BJ (cell line): ENCODE measurements around the gene DSG2. TPM values are rescaled to one million over a fixed set of nuclear protein-coding genes. Genes with fewer than 3 reads are reported as not detected.
A peak's percentile ranks its signal among the peaks of the same experiment; 100 is the strongest.

Experiments used
- CTCF ChIA-PET: fragments of 350-600 bp; formaldehyde crosslinking; extraction: SDS; loops from one replicate; lab custom pipeline; 2021; ENCODE audit warnings: antibody characterized with exemption, inconsistent platforms; lab: Yijun Ruan, JAX
- POLR2A ChIA-PET: fragments of 300-600 bp; sonication (Branson Sonifier 250); formaldehyde crosslinking; extraction: SDS; loops from one replicate; lab custom pipeline; 2021; ENCODE audit warnings: antibody characterized with exemption; lab: Charles Lee
- DNase-seq: peaks from one replicate; pipeline ENCODE4 v3.0.0-alpha.2; 2011; ENCODE audit warnings: low read depth
- H3K27me3 ChIP-seq: 2 replicates; pipeline ENCODE4 v1.6.0; 2011; ENCODE audit warnings: low read length; ENCODE audit not compliant: control insufficient read depth, insufficient read depth
- H3K36me3 ChIP-seq: 2 replicates; pipeline ENCODE4 v1.5.1; 2011; ENCODE audit warnings: low read length; ENCODE audit not compliant: control insufficient read depth, insufficient read depth
- H3K4me3 ChIP-seq: 2 replicates; pipeline ENCODE4 v1.5.1; 2011; ENCODE audit warnings: low read depth, mild to moderate bottlenecking, control low read depth, low read length
- polyA plus RNA-seq: library from polyadenylated mRNA; depleted of rRNA; stranded (reverse); fragments of >200 nt; gene quantifications from 2 replicates; pipeline ENCODE4 v1.2.3, GENCODE V29; 2011
- TF ChIP-seq, protein P1 (sequence below): IDR thresholded peaks from 2 replicates; pipeline ENCODE4 v1.5.1; 2011; ENCODE audit warnings: low read depth, mild to moderate bottlenecking, control low read depth, inconsistent platforms, low read length, moderate library complexity; ENCODE audit not compliant: insufficient read depth

Gene DSG2
- polyA plus RNA-seq, 1 experiment = 0.01 TPM

DNA sequence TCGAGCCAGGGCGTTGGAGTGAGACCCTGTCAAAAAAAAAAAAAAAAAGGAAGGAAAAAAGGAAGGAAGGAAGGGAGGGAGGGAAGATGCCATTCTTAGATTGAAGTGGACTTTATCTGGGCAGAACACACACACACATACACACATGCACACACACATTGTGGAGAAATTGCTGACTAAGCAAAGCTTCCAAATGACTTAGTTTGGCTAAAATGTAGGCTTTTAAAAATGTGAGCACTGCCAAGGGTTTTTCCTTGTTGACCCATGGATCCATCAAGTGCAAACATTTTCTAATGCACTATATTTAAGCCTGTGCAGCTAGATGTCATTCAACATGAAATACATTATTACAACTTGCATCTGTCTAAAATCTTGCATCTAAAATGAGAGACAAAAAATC lies 93.1 kb downstream of the DSG2 start:
- no peak for DNase-seq
- TF ChIP-seq, protein P1, sequence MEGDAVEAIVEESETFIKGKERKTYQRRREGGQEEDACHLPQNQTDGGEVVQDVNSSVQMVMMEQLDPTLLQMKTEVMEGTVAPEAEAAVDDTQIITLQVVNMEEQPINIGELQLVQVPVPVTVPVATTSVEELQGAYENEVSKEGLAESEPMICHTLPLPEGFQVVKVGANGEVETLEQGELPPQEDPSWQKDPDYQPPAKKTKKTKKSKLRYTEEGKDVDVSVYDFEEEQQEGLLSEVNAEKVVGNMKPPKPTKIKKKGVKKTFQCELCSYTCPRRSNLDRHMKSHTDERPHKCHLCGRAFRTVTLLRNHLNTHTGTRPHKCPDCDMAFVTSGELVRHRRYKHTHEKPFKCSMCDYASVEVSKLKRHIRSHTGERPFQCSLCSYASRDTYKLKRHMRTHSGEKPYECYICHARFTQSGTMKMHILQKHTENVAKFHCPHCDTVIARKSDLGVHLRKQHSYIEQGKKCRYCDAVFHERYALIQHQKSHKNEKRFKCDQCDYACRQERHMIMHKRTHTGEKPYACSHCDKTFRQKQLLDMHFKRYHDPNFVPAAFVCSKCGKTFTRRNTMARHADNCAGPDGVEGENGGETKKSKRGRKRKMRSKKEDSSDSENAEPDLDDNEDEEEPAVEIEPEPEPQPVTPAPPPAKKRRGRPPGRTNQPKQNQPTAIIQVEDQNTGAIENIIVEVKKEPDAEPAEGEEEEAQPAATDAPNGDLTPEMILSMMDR = no peak
- Histone ChIP-seq H3K36me3 (no peaks in the 10 kb centered on the region), H3K4me3 (no peak overlapping the region), H3K27me3 (no peaks in the 10 kb centered on the region)
- ChIA-PET CTCF (no interaction called here), POLR2A (no interaction called here)

DNA sequence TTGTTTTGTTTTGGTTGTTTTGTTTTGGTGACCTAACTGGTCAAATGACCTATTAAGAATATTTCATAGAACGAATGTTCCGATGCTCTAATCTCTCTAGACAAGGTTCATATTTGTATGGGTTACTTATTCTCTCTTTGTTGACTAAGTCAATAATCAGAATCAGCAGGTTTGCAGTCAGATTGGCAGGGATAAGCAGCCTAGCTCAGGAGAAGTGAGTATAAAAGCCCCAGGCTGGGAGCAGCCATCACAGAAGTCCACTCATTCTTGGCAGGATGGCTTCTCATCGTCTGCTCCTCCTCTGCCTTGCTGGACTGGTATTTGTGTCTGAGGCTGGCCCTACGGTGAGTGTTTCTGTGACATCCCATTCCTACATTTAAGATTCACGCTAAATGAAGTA lies 93.7 kb downstream of the DSG2 start, which contains the start of gene TTR:
Gene TTR (plus strand): TSS at position 250 of the 400 bp plus-strand sequence. CDS start 26 bp downstream, at position 276.
- H3K27me3 ChIP-seq = no peaks in the 10 kb centered on the region
- ChIA-PET POLR2A (no interaction called here), CTCF (no interaction called here)
- H3K36me3 ChIP-seq = no peaks in the 10 kb centered on the region
- no peak for DNase-seq
- no peak within 1 kb of the TSS for H3K4me3 ChIP-seq
- TF ChIP-seq, protein P1 = no peak

DNA sequence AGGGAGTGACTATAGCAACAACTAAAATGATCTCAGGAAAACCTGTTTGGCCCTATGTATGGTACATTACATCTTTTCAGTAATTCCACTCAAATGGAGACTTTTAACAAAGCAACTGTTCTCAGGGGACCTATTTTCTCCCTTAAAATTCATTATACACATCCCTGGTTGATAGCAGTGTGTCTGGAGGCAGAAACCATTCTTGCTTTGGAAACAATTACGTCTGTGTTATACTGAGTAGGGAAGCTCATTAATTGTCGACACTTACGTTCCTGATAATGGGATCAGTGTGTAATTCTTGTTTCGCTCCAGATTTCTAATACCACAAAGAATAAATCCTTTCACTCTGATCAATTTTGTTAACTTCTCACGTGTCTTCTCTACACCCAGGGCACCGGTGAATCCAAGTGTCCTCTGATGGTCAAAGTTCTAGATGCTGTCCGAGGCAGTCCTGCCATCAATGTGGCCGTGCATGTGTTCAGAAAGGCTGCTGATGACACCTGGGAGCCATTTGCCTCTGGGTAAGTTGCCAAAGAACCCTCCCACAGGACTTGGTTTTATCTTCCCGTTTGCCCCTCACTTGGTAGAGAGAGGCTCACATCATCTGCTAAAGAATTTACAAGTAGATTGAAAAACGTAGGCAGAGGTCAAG lies 94.7 kb downstream of the DSG2 start:
- TF ChIP-seq, protein P1 = no peak
- Histone ChIP-seq H3K27me3 (no peaks in the 10 kb centered on the region), H3K4me3 (no peak overlapping the region), H3K36me3 (no peaks in the 10 kb centered on the region)
- ChIA-PET CTCF (no interaction called here), POLR2A (no interaction called here)
- DNase-seq = no peak

DNA sequence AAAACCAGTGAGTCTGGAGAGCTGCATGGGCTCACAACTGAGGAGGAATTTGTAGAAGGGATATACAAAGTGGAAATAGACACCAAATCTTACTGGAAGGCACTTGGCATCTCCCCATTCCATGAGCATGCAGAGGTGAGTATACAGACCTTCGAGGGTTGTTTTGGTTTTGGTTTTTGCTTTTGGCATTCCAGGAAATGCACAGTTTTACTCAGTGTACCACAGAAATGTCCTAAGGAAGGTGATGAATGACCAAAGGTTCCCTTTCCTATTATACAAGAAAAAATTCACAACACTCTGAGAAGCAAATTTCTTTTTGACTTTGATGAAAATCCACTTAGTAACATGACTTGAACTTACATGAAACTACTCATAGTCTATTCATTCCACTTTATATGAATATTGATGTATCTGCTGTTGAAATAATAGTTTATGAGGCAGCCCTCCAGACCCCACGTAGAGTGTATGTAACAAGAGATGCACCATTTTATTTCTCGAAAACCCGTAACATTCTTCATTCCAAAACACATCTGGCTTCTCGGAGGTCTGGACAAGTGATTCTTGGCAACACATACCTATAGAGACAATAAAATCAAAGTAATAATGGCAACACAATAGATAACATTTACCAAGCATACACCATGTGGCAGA lies 97.3 kb downstream of the DSG2 start:
- DNase-seq = no peak
- ChIA-PET CTCF (interaction anchor here (0.6 kb wide), 1 partner anchor 112 kb away, joined by 4 read pairs; no protein-coding TSS in a partner anchor), POLR2A (no interaction called here)
- Histone ChIP-seq H3K36me3 (no peaks in the 10 kb centered on the region), H3K4me3 (no peak overlapping the region), H3K27me3 (no peaks in the 10 kb centered on the region)
- TF ChIP-seq, protein P1 = no peak

DNA sequence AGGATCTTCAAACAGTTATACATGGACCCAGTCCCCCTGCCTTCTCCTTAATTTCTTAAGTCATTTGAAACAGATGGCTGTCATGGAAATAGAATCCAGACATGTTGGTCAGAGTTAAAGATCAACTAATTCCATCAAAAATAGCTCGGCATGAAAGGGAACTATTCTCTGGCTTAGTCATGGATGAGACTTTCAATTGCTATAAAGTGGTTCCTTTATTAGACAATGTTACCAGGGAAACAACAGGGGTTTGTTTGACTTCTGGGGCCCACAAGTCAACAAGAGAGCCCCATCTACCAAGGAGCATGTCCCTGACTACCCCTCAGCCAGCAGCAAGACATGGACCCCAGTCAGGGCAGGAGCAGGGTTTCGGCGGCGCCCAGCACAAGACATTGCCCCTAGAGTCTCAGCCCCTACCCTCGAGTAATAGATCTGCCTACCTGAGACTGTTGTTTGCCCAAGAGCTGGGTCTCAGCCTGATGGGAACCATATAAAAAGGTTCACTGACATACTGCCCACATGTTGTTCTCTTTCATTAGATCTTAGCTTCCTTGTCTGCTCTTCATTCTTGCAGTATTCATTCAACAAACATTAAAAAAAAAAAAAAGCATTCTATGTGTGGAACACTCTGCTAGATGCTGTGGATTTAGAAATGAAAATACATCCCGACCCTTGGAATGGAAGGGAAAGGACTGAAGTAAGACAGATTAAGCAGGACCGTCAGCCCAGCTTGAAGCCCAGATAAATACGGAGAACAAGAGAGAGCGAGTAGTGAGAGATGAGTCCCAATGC lies 98.3 kb downstream of the DSG2 start:
- peak; percentile 50 for DNase-seq
- Histone ChIP-seq H3K27me3 (no peaks in the 10 kb centered on the region), H3K4me3 (no peak overlapping the region), H3K36me3 (no peaks in the 10 kb centered on the region)
- CTCF ChIA-PET = interaction anchor here (0.6 kb wide), 2 partner anchors 111 to 128 kb away, joined by 4 to 5 read pairs; no protein-coding TSS in a partner anchor
- TF ChIP-seq, protein P1 = no peak
- POLR2A ChIA-PET = no interaction called here
